Measurements from ENCODE around the gene NEB.

Gene NEB
- 0.99 to 5.0 (median 4.1) reads per million in 3 experiments for total RNA-seq

DNA sequence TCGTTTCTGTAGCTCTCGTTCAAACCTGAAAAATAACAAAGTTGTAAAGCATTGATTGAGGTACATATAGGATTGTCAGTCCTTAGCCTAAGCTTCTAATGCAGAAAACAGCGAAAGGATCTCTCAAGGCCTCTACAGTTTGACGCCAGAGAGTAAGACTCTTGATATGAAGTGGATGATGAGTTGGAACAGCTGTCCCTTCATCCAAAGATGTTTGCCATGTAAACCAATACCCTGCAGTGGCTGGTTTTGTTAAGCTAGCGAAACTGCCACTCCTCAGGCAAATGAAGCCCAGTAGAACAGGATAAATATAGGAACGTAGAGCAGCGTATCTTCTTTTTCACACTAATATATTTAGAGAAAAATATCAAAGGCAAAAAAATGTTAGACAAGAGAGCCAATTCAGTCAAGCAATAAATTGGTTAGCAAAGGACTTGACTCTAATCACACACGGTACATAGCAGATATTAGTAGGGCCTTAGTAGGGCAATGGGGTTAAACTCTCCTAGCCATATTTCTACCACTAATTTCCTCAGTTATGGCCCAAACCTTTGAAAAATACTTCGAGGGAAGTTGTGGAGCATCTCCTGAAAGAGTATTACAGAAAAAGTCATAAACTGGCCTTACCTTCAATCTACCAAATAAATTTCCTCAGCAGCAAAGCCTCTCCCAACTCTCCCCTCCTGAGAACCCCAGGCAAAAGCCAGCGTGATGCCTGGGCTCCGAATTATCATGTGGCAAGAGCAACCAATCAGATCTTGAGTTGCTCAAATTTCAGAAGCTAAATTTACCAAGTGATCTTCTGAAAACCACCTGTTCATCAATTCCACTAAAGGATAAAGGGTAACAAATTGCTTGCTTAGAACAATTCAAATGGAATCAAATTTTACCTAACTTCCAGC lies at the start of gene NEB:
Gene NEB, minus strand, starts transcription at position 706 of the 902 bp plus-strand sequence. CDS start 1,320 bp downstream, outside the sequence.
- DNase-seq = no peak

DNA sequence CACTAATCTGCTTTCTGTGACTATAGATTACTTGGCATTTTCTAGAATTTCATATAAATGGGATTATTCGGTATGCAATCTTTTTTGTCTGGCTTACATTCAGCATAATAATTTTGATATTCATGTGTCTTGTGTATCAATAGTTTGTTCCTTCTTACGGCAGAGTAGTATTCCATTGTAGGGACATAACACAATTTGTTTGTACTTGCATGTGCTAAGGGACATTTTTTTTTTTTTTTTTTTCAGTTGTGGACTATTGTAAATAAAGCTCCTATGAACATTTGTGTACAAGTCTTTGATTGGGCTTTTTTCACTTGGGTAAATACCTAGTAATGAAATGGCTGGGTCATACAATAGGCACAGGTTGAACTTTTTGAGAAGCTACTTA lies 48.9 kb upstream of the NEB start:
- no peak for DNase-seq

DNA sequence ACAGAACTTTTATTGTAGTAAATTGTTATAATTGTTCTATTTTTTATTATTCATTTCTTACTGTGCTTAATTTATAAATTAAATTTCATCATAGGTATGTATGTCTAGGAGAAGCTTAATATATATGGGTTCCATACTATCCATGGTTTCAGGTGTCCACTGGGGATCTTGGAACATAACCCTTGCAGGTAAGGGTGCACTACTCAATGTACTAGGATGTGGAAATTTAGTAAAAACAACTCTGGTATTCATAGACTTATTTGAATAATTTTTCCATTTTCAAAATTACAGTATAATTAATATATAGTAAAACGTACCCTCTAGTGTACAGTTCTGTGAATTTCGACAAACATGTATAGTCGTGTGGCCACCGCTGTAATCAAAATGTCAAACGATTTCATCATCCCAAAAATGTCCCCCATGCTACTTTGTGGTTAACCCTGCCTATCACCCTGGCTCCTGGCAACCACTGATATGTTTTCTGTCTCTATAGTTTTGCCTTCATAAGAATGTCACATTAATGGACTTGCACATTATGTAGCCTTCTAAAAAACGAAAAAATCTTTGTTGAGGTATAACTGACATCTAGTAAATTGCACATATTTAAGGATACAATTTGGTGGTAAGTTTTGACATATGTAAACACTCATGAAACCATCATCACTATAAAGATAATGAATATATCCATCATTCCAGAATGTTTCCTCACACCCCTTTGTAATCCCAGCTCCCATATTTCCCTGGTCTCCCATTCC lies 48.3 kb upstream of the NEB start:
- DNase-seq = no peak

- no peak for DNase-seq
Measured at GRCh38 chr2:151781642-151782041, 47.4 kb upstream of the NEB start.

- no peak for DNase-seq
Measured at GRCh38 chr2:151780938-151781337, 46.7 kb upstream of the NEB start.

DNA sequence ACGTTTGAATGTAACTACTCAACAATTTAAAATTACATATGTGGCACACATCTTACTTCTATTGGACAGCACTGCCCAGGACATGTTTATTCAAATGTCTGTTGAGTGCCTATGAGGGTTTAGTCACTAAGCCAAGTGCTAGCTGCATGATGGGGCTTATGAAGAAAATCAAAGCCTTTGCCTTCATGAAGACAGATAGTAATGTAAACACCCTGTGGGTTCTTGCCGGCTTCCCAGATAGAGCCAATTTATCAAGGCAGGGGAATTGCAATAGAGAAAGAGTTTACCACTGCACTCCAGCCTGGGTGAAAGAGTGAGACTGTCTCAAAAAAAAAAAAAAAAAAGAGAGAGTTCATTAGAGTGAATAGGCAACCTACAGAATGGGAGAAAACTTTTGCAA lies 43.7 kb upstream of the NEB start:
- no peak for DNase-seq

DNA sequence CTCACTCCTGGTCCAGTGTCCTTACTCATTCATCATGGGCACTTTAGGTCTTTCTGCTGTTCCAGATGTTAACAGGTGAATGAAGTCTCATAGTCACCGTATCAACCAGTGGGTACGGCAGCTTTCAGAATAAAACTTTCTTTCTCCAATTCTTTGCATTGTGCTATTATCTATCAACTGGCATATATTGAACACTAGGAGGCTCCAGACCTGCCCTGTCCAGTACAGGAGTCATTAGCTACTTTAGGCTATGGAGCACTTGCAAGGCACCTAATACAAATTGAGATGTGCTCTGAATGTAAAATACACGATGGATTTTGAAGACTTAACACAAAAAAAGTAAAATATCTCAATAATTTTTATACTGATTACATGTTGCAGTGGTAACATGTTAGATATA lies 43.2 kb upstream of the NEB start:
- no peak for DNase-seq

GRCh38 chr2:151776367-151776766 lies 42.1 kb upstream of the NEB start:
- DNase-seq = no peak

DNA sequence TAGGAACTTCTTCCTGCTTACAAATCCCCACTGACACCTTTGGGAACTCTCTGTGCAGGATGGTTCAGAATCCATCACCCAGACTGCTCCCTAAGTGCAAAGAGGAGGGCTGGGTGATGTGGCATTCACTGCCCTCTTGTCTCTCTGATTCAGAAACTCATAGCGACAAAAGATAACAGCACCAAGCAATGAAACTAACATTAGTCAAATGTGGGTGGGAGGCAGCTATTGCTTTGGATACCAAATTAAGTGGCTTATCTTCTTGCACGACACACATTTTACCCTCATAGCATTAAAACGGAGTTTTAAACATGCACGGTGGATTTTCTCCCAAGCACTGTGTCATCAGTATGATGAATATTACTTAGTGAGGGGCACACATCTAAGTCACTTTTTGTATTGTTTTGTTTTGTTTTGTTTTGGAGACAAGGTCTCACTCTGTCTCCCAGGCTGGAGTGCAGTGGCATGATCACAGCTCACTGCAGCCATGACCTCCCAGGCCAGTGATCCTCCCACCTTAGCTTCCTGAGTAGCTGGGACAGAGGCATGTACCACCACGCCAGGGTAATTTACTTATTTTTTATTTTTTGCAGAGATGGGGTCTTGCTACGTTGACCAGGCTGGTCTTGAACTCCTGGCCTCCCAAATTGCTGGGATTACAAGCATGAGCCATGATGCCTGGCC lies 40.9 kb upstream of the NEB start:
- DNase-seq = no peak

DNA sequence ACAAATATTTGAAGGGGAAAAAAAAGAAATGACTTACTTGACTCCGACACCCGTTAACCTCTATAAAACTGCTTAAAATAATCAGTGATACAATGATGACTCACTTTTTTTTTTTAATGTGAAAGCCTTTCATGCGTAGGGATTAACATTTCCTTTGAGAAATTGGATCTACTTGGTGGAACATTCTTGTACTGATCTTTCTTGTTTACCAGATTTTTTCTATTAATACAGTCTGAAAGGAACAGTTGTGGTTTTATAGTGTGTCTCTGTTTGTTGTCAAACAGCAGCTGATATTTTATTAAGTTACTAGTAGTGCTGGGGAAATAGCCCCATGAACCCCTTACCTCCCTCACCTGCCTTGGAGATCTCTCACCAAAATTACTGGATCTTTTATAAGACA lies 40.2 kb upstream of the NEB start:
- DNase-seq = no peak

GRCh38 chr2:151771599-151772358 lies 37.5 kb upstream of the NEB start:
- DNase-seq = no peak

DNA sequence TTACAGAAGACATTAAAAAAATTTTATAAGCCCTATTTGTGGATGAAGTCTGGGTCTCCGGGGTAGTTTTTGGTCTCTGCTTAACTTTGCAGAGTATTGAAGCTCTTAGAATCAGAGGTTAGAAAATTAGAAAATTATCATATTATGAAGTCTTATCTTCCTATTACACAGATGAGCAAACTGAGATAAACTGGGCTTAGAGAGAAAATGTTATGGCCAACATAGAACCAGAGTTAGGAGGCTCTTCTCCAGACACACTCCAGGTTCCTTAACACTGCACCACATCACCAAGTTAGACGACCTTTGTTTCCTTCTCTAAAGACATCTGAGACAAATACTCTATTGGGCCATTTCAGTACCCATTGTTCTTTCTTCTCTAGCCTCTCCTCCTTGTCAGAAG lies 36.7 kb upstream of the NEB start:
- no peak for DNase-seq

- DNase-seq = no peak
Measured at GRCh38 chr2:151769606-151770005, 35.3 kb upstream of the NEB start.

DNA sequence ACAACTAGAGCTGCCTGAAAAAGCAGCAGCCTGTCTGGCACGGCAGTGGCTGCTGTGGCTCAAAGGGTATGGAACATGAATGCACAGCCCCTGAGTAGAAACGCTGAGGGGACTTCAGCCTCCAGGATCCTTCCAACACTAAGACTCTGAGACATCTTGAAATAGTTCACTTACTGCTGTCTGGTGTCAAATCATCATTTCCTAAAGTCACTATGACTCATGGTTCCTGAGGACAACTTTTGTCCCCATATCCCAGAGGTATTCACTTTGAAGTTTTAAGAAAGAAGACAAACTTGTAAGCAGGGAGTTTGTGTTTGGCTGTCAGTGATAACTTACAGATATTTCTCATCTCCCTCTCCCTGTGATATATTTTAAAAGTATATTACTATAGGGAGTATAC lies 33.3 kb upstream of the NEB start:
- DNase-seq = no peak

DNA sequence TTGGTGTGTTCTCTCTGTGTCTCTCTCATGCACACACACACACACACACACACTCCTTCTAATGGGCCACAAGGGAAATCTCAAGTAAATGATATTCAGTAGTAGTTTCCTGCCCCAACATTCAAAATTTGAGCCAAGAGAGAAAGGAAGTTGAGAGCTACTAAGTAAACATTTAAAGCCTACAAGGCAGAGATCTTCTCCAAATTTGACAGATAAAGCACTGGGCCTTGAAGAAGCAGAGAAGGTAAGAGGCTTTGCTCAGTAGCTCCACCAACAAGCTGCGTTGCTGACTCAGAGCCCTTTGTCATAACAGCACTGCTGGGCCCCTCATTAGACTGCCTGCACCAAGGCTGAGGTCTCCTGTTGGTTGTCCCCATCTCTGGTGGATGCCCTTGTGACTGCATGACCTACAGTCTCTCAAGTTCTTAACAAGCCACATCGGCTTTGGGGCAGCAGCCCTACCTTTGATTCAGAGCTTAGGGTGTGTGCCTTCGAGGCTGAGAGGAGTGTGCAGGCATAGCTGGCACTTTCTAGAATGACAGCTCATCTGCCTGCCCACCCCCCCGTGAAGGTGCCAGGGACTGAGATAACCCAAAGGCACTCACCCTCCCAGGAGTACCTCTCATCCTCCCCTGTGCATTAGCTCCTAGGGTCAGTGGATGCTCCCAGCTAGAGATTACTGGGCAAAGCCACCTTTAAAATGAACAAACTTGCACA lies 32.3 kb upstream of the NEB start:
- no peak for DNase-seq

- DNase-seq = no peak
Measured at GRCh38 chr2:151765760-151766410, 31.6 kb upstream of the NEB start.

DNA sequence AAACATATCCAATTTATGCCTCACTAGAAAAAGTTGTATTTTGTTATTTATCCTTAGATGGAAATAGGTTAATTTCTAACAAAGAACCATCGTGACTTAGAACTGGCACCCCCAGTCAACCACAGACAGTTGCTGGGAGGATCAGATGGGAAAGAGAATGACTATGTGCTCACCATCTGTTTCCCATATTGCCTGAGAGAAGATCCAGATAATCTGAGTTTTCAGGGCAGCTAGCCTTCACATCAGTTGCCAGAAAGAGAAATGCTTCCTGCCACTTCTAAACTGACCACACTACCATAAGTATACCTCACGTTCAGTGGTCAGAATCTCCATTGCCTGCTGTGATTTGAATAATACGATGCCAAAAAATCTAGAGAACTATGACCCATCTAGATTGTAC lies 28.4 kb upstream of the NEB start:
- no peak for DNase-seq

DNA sequence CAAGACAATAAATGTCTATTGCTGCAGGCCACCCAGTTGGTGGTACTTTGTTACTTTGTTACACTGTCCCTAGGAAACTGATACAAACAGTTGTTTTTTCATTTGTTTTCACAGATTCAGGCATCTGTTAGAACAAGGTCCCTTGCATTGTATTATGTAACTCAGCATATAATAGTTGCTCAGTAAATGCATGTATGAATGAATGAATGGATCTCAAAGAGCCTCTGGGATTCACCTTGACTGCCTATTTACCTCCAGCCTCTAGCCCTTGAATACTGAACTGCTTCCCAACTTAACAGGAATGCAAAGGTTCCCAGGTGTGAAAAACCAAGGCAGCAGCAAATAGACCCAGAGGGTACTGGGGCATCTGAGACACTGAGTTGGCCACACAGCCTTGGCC lies 27.4 kb upstream of the NEB start:
- no peak for DNase-seq

GRCh38 chr2:151761193-151761592 lies 26.9 kb upstream of the NEB start:
- no peak for DNase-seq

DNA sequence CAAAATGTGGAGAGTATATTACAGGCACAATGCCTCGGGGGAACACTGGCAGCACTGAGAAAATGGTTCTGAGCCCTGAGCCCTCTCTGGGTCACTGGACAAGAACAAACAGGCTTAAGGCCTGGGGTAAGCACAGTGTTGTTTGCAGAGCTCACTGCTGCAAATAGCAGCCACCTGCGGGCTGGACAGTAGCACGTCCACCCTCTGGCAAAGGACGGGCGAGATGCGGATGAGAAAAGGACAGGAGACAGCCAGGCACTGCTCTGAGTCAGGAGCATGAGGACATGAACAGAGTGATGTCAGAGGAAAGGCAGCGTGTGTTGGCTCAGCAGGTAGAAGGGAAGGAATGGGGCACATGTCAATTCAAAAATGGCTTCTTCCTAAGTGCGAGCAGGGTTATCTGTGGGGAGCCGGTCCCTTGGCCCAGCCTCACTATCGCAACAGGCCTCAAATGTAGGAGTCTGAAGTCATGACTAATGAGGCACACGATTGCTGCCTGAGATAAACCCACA lies 25.9 kb upstream of the NEB start:
- no peak for DNase-seq

GRCh38 chr2:151758744-151759143 lies 24.5 kb upstream of the NEB start:
- DNase-seq = no peak
